CD4-positive, alpha-beta T cell treated with Interferon gamma for 1 hour (primary cell): ENCODE measurements around the gene PFN1.

ENCODE experiments used
- DNase-seq: peaks from one replicate; pipeline ENCODE4 v3.0.0-alpha.2; 2020

Gene PFN1

GRCh38 chr17:4895657-4896331 is 52.5 kb downstream of the PFN1 start:
- no peak for DNase-seq
